ENCODE results near the gene MGAT3. TPM values are rescaled to one million over a fixed set of nuclear protein-coding genes. Genes with fewer than 3 reads are reported as not detected.

Gene MGAT3
- total and polyA plus RNA-seq, 2 of the 13 experiments (the other 11 are each of a cell fraction or from before 2014, with no cell fraction given): 0.11 to 0.15 TPM

DNA sequence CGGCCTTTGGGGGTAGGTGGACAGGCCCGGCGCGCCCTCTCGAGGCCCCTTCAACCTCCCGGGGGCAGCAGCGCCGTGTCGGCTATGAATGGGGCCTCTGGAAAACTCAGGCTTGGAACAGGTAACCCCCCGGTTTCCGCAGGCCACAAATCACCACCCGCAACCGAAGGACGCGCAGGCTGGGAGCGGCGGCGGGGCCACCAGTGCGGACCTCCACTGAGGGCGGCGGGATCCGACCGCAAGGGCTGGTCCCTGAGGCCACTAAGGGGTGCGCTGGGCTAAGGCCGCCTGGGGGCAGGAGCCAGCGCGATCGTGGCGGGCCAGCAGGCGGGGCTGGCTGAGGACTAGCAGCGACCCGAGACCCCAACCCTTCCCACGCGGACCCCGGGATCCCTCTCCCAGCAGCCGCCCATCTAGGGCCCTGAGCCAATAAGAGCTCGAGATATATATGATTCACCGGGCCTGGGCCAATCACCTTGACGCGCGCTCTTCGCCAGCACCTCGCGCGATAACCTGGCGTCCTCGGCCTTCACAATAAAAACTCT lies 62.9 kb downstream of the MGAT3 start (continued):
- TF ChIP-seq, protein P1, sequence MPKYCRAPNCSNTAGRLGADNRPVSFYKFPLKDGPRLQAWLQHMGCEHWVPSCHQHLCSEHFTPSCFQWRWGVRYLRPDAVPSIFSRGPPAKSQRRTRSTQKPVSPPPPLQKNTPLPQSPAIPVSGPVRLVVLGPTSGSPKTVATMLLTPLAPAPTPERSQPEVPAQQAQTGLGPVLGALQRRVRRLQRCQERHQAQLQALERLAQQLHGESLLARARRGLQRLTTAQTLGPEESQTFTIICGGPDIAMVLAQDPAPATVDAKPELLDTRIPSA (CRISPR knock-in tag; IDR thresholded peaks at IDR 0.05; ENCODE audit: borderline replicate concordance): peak; percentile 22; the same call in 1 of the 2 replicates
- 0 out of 2 replicates have a peak, but pooled peaks have one; percentile 2 for TF ChIP-seq SP5 (CRISPR knock-in tag; IDR thresholded peaks at IDR 0.05; ENCODE audit: borderline replicate concordance, low read depth)
- no peak for TF ChIP-seq ZNF331 (CRISPR knock-in tag; IDR thresholded peaks at IDR 0.05)
- 0 out of 2 replicates have a peak, but pooled peaks have one; percentile 58 for TF ChIP-seq ZNF816 (CRISPR knock-in tag; IDR thresholded peaks at IDR 0.05; ENCODE audit: borderline replicate concordance)
- TF ChIP-seq, protein P2, sequence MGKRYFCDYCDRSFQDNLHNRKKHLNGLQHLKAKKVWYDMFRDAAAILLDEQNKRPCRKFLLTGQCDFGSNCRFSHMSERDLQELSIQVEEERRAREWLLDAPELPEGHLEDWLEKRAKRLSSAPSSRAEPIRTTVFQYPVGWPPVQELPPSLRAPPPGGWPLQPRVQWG (CRISPR knock-in tag; IDR thresholded peaks at IDR 0.05; ENCODE audit: borderline replicate concordance, low read depth): no peak
- TF ChIP-seq TBL1XR1 (IDR thresholded peaks at IDR 0.05; ENCODE audit: borderline replicate concordance, low read length, partially characterized antibody): no peak
- peak; percentile 97 for TF ChIP-seq ZBTB7A (CRISPR knock-in tag; IDR thresholded peaks at IDR 0.05)
- no peak for TF ChIP-seq SOX6 (IDR thresholded peaks at IDR 0.05)
- no peak for TF ChIP-seq SOX6 (CRISPR knock-in tag; IDR thresholded peaks at IDR 0.05)
- TF ChIP-seq NFIB (CRISPR knock-in tag; IDR thresholded peaks at IDR 0.05; ENCODE audit: borderline replicate concordance): no peak
- TF ChIP-seq SNRNP70 (IDR thresholded peaks at IDR 0.05; ENCODE audit: low read depth, low read length): no peak
- no peak; the same call in 1 of the 2 replicates for TF ChIP-seq PHF21A (CRISPR knock-in tag; IDR thresholded peaks at IDR 0.05)
- TF ChIP-seq SATB2 (CRISPR knock-in tag; IDR thresholded peaks at IDR 0.05): no peak
- TF ChIP-seq, protein P3, sequence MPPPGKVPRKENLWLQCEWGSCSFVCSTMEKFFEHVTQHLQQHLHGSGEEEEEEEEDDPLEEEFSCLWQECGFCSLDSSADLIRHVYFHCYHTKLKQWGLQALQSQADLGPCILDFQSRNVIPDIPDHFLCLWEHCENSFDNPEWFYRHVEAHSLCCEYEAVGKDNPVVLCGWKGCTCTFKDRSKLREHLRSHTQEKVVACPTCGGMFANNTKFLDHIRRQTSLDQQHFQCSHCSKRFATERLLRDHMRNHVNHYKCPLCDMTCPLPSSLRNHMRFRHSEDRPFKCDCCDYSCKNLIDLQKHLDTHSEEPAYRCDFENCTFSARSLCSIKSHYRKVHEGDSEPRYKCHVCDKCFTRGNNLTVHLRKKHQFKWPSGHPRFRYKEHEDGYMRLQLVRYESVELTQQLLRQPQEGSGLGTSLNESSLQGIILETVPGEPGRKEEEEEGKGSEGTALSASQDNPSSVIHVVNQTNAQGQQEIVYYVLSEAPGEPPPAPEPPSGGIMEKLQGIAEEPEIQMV (CRISPR knock-in tag; IDR thresholded peaks at IDR 0.05; ENCODE audit: low read depth): peak; percentile 27; the same call in 1 of the 2 replicates
- TF ChIP-seq THAP11 (CRISPR knock-in tag; IDR thresholded peaks at IDR 0.05): no peak
- TF ChIP-seq ZFX (CRISPR knock-in tag; IDR thresholded peaks at IDR 0.05; ENCODE audit: low read depth): peak; percentile 92
- TF ChIP-seq KDM1A (CRISPR knock-in tag; IDR thresholded peaks at IDR 0.05): no peak
- TF ChIP-seq IKZF1 (IDR thresholded peaks at IDR 0.05): no peak
- TF ChIP-seq FLYWCH1 (CRISPR knock-in tag; IDR thresholded peaks at IDR 0.05): no peak
- peak; percentile 65; the same call in 1 of the 2 replicates for TF ChIP-seq ZNF768 (CRISPR knock-in tag; IDR thresholded peaks at IDR 0.05)
- TF ChIP-seq, protein P4, sequence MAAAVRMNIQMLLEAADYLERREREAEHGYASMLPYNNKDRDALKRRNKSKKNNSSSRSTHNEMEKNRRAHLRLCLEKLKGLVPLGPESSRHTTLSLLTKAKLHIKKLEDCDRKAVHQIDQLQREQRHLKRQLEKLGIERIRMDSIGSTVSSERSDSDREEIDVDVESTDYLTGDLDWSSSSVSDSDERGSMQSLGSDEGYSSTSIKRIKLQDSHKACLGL (CRISPR knock-in tag; IDR thresholded peaks at IDR 0.05): peak; percentile 80
- no peak for TF ChIP-seq SETDB1 (CRISPR knock-in tag; IDR thresholded peaks at IDR 0.05; ENCODE audit: borderline replicate concordance)
- TF ChIP-seq, protein P5, sequence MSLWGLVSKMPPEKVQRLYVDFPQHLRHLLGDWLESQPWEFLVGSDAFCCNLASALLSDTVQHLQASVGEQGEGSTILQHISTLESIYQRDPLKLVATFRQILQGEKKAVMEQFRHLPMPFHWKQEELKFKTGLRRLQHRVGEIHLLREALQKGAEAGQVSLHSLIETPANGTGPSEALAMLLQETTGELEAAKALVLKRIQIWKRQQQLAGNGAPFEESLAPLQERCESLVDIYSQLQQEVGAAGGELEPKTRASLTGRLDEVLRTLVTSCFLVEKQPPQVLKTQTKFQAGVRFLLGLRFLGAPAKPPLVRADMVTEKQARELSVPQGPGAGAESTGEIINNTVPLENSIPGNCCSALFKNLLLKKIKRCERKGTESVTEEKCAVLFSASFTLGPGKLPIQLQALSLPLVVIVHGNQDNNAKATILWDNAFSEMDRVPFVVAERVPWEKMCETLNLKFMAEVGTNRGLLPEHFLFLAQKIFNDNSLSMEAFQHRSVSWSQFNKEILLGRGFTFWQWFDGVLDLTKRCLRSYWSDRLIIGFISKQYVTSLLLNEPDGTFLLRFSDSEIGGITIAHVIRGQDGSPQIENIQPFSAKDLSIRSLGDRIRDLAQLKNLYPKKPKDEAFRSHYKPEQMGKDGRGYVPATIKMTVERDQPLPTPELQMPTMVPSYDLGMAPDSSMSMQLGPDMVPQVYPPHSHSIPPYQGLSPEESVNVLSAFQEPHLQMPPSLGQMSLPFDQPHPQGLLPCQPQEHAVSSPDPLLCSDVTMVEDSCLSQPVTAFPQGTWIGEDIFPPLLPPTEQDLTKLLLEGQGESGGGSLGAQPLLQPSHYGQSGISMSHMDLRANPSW (CRISPR knock-in tag; IDR thresholded peaks at IDR 0.05; ENCODE audit: borderline replicate concordance): no peak; the same call in 1 of the 2 replicates
- peak; percentile 5; the same call in 1 of the 2 replicates for TF ChIP-seq ELF4 (CRISPR knock-in tag; IDR thresholded peaks at IDR 0.05; ENCODE audit: borderline replicate concordance)
- no peak for TF ChIP-seq JUND (CRISPR knock-in tag; IDR thresholded peaks at IDR 0.05)
- no peak for TF ChIP-seq SP4 (CRISPR knock-in tag; IDR thresholded peaks at IDR 0.05)
- peak; percentile 65 for TF ChIP-seq U2AF1 (optimal IDR thresholded peaks at IDR 0.05; ENCODE audit: low read depth, low read length)
